GM21825 (cell line): Measurements from ENCODE around the gene SNCB.

Source experiments
- ATAC-seq: cut with Tn5 transposase; IDR thresholded peaks from one replicate; pipeline ENCODE4 v1.9.1; 2021; ENCODE audit warnings: mild to moderate bottlenecking, moderate library complexity; ENCODE audit not compliant: unreplicated experiment

The SNCB gene

GRCh38 chr5:176661676-176662075, 31.3 kb upstream of the SNCB start:
- ATAC-seq, result no peak

GRCh38 chr5:176660860-176661641, 30.7 kb upstream of the SNCB start:
- no peak for ATAC-seq

DNA sequence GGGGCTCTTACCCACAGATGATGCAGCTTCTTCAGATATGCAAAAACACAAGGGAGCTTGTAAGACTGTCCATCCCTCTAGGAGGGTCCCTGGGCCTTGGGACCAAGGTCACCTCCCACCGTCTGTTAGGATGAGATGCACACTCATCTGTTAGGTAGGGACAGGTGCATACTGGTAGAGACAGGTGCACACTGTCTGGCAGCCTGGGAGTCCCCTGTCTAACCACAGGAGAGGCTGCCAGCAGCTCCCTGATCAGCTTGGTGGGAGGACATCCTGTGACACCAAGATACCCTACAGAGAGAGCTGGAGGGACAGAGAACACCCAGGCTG, 30.2 kb upstream of the SNCB start:
- no peak for ATAC-seq

GRCh38 chr5:176659860-176660461, 29.6 kb upstream of the SNCB start:
- no peak for ATAC-seq

DNA sequence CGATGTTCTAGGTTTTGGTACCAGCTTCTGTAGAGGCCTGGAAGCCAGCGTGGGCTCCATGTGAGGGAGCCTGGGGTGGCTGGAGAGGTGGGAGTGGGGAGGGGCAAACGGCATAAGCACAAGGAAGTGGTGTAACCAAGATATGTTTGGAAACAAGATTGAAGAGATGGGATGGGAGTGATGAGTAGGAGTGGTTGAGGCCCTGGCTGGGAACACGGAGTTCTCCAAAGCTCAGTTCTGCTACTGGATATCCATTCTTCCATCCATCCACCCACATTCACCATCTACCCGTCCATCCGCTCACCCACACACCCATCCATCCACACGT, 29.1 kb upstream of the SNCB start:
- ATAC-seq, result no peak

- no peak for ATAC-seq
Observed at GRCh38 chr5:176658817-176659511, 28.6 kb upstream of the SNCB start.

DNA sequence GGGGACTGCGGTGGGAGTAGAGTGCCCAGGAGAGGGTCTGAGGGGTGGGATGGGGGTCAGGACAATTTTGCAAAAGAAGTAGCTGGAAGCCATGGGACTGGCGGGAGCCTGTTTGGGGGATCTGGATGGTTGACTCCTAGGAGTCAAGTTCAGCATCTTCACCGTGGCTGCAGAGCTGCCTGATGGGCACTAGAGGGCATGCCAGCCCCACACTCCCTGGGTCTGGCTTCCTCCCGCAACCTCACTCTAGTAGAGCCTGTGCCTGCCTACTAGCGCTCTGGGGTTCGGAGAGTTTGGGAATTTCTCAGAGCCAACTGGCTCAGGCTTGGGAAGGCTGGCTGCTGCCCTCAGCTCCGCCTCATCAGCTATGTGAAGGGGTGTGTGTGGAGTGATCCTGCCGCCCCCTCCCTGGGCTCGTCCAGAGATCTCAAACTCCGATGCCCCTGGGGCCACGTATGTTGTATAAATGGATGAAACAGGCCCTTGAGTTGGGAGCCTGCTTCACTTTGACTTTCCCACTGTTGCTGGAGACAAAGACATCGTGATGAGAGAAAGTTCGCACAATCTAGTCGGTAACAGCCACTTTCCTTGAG, 27.8 kb upstream of the SNCB start:
- ATAC-seq, result peak; percentile 46

- no peak for ATAC-seq
Observed at GRCh38 chr5:176656467-176656990, 26.2 kb upstream of the SNCB start.

DNA sequence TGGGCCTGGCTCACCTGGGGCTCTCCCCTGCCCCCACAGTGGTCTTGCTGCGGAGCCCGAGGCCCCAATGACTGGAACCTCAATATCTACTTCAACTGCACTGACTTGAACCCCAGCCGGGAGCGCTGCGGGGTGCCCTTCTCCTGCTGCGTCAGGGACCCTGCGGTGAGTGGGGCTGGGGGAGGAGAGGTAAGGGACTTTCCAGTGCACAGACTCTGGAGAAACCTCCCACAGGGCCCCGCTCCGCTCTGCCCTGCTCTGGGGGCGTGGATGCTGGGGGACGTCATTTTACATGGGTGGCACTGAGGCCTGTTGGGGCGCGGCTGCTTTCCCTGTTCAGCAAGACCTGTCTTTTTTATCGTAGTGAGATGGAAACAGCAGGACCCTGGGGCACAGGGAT, 24.5 kb upstream of the SNCB start:
- no peak for ATAC-seq

DNA sequence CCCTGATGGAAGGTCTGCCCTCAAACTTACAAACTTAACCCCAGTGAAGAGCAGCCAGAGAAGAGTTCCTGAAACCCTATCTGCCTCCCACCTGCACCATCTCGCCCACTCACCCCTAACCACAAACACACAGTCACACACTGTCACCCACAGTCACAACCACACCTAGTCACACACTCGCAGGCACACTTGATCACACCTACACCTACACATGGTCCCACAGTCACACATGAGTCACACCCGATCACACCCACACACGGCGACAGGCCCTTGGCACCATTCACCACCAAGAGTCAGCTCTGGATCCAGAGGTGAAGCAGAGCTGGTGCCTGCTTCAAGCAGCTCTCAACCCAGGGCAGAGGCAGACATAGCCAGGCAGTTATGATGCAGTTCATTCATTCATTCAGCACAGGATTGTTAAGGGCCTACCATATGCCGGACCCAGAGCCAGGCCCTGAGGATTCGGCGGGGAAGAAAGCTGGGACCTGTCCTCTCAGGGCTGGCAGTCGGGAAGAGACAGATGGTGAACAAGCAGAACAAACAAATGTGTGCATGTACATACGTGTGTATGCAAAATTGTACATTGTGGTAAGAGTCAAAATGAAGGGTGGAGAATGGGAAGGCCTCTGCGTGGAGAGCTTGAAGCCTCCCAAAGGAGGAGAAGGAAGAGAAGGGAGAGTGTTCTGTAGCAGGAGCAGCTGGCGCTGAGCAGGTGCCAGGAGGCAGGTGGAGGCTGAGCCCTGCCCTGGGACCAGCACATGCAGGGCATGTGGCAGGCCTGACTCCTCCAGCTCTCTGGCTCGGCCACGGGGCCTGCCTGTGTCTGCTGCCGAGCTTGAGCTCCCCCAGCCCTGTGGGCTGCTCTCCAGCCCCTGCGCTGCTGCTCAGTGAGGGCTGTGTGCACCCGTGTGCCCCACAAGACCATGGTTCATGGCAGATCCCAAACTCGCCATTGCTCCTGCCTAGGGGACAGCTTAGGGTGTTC, 23.4 kb upstream of the SNCB start:
- no peak for ATAC-seq

- no peak for ATAC-seq
Observed at GRCh38 chr5:176652136-176652535, 21.8 kb upstream of the SNCB start.

DNA sequence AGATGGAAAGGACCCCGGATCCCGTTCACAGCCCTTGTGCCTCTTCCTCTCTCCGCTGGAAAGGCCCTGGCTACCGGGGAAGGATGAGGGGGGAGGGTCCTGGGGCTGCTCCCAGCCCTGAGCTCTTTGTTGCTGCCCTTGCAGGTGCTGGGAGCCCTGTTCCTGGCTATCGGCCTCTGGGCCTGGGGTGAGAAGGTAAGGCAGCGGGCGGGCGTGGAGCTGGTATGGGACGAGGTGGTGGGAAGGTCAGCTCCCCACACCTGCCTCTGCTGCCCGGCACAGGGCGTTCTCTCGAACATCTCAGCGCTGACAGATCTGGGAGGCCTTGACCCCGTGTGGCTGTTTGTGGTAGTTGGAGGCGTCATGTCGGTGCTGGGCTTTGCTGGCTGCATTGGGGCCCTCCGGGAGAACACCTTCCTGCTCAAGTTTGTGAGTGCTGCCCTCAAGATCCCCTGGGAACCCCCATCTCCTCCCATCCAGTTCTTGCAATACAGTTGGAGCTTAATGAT, 21.2 kb upstream of the SNCB start:
- no peak for ATAC-seq

DNA sequence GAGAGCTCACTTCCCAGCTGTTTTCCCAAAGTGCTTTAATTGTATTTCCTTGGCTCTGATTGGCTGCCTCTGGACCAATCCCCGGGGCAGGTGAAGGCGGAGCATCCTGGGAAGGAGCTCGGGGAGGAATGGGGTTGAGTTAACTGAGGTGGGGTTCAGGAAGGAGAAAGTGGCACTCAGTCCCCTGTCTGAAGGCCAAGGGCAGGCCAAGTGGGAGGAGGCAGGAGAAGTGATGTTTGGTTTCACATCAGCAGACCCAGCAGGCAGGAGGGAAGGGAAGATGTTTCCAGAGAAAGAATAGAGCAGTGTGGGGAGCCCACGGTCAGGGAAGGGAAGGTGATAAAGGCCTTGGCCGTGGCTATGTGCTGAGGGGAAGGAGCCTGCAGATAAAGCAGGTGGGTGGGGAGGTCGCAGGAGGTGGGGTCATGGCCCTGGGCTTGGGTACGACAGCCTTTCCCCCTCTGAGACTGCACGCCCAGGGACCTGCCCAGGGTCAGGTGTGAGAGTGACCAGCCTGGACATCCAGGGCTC, 20.1 kb upstream of the SNCB start:
- ATAC-seq, result no peak

DNA sequence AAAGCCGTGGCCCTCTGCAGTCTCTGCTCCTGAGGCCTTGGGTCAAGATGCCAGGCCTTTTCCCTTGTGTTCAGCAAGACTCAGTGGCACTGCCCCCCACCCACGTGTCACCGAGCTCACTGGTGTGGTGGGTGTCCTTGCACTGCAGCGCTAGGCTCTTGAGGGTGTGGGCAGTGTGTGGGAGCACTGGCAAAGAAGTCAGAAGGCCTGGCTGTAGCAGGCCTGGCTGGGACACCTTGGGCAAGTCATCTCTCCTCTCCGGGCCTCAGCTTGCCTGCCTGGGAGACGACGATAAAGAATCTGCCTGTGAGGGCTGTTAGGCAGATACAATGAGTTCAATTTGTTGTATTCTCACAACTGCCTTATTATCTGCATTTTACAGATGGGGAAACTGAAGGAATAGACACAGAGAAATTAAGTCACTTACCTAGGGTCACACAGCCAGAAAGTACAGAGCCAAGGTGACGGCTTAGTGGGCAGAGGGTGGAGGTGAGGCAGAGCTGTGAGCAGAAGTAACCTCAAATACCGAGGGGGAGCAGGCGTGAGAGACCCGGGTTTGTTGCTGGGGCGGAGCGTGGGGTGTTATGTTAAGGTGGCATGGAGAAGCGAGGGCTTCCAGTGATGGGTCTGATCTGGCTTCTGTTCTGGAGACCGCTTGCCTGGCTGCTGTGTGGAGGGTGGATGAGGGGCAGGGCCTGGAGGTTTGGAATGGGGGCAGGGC, 18.3 kb upstream of the SNCB start:
- ATAC-seq, result no peak

DNA sequence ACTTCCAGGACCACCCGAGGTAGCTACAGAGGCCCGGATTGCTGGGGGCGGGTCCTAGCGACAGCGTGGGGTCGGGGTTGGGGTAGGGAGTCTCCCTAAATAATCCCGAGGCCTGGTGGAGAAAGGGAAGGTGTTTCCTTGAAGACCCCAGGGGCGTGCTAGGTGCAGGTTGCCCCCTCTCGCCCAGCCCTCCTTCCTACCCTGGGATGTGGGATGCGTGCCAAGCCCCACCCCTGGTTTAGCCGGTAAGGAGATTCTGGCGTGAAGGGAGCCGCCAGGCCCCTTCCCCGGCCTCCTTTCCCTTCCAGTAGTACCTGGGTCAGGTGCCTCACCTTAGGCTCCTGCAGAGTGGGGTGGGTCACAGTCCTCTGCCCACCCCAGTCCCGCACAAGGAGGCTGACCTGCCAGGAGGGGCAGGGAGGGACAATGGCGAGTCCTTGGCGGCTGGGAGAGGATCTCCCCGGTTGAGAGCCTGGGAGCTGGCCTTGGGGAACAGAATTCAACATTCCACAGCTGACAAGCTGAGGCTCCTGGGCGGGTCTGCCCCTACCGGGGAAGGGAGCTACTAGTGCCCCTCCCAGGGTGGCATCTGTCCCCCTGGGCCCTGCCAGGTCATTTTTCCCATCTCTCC, 17.6 kb upstream of the SNCB start:
- no peak for ATAC-seq

DNA sequence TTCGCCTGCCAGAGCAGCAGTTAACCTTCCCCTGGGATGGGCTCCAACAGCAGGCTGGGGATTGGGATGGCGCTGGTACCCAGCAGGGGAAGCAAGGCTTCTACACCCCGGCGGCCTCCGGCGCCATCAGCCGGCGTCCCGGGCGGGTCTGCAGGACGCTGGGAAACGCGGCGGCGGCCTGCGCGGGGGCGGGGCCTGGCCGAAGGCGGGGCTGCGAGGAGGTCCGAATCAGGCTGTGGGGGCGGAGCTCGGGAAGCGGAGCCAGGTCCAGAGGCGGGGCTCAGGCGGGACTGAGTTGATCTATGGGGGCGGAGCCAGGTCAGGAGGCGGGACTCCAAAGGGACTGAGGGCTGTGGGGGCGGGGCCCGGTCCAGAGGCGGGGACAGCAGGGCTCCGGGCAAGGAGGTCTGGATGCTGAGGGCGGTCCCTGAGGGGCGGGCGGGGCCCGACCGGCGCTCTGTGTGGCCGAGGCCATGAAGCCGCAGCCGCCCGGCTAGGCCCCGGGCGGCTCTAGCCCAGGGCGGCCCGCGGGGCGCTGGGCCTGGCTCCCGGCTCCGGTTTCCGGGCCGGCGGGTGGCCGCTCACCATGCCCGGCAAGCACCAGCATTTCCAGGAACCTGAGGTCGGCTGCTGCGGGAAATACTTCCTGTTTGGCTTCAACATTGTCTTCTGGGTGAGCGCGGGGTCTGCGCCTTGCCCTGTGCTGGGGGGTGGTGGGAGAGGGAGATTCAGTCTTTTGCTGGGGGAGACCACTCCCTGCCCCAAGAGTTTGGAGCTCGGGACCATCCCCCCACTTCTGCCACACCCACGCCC, 16.9 kb upstream of the SNCB start, which contains the start of gene TSPAN17:
Gene TSPAN17, plus strand, starts transcription at position 455 of the 813 bp plus-strand sequence. Its CDS starts 132 bp downstream, at position 587.
- ATAC-seq, result peak; percentile 94

GRCh38 chr5:176646707-176647029, 16.3 kb upstream of the SNCB start:
- ATAC-seq, result peak; percentile 4

DNA sequence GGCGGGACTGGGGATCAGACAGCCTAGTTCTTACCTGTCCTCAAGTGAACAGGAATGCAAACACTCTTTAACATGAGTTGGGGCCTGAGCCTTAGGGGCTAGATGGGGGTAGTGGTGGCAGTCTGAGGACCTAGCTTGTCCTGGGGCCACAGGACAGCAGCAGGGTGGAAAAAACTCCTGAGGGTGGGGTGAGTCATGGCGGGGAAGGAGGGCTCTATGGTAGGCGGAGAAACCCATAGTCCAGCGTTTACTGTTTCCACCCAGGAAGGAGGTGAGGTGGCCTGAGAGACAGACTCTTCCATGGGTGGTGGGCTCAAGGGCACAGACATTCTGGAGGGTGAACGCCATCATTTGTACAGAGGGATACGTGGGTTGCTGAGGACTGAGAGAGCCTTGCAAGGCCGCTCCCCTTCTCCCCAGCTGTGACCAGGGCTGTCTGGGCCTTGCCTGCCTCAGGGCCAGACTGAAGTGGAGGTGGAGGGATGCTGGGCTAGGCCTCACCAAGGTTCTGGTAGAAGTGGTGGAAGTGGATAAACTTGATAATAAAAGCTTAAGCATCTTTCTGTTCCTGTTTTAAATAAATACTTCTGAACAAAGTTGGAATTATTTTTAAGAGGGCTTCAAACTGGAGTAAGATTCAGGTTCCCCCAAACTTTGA, 15.8 kb upstream of the SNCB start:
- no peak for ATAC-seq
